Endometrium (tissue), 2 donors: ENCODE data around the gene INSIG2.

Source experiments
- FAIRE-seq: peaks from 2 replicates; lab custom pipeline; 2012; peaks lifted over from hg19 to GRCh38; lab: Jason Lieb, UNC
- donor health status: control.
- donor health status: control.

Gene INSIG2

GRCh38 chr2:118088051-118089024 lies at the start of gene INSIG2:
Gene INSIG2 (plus strand): TSS chr2:118088471. CDS start chr2:118096557, 8,086 bp downstream.
- peak; percentile 88 for FAIRE-seq

- no peak for FAIRE-seq
Observed at GRCh38 chr2:118040891-118041290, 47.4 kb upstream of the INSIG2 start.

GRCh38 chr2:118044103-118044716 lies 44.1 kb upstream of the INSIG2 start:
- FAIRE-seq, result no peak

- FAIRE-seq, result no peak
Observed at GRCh38 chr2:118044854-118045253, 43.4 kb upstream of the INSIG2 start.

- no peak for FAIRE-seq
Observed at GRCh38 chr2:118045286-118045685, 43.0 kb upstream of the INSIG2 start.

GRCh38 chr2:118046634-118047210 lies 41.5 kb upstream of the INSIG2 start:
- FAIRE-seq, result peak; percentile 92

GRCh38 chr2:118047380-118047826 lies 40.9 kb upstream of the INSIG2 start:
- FAIRE-seq, result no peak

GRCh38 chr2:118048401-118048800 lies 39.9 kb upstream of the INSIG2 start:
- no peak for FAIRE-seq

GRCh38 chr2:118049140-118049815 lies 39.0 kb upstream of the INSIG2 start:
- no peak for FAIRE-seq

GRCh38 chr2:118049816-118050140 lies 38.5 kb upstream of the INSIG2 start:
- FAIRE-seq, result no peak

- no peak for FAIRE-seq
Observed at GRCh38 chr2:118050386-118050785, 37.9 kb upstream of the INSIG2 start.

GRCh38 chr2:118050974-118051373 lies 37.3 kb upstream of the INSIG2 start:
- FAIRE-seq, result no peak

GRCh38 chr2:118051826-118052358 lies 36.4 kb upstream of the INSIG2 start:
- FAIRE-seq, result no peak

- no peak for FAIRE-seq
Observed at GRCh38 chr2:118052474-118052873, 35.8 kb upstream of the INSIG2 start.

GRCh38 chr2:118053681-118054080 lies 34.6 kb upstream of the INSIG2 start:
- FAIRE-seq, result no peak

- no peak for FAIRE-seq
Observed at GRCh38 chr2:118054213-118055008, 33.9 kb upstream of the INSIG2 start.

GRCh38 chr2:118055512-118056164 lies 32.6 kb upstream of the INSIG2 start:
- FAIRE-seq, result no peak

- no peak for FAIRE-seq
Observed at GRCh38 chr2:118056165-118056534, 32.1 kb upstream of the INSIG2 start.

- FAIRE-seq, result no peak
Observed at GRCh38 chr2:118056801-118057200, 31.5 kb upstream of the INSIG2 start.

- FAIRE-seq, result no peak
Observed at GRCh38 chr2:118058951-118059350, 29.3 kb upstream of the INSIG2 start.
